Smooth muscle cell (in vitro differentiated cells): ENCODE results near the gene MIPEP. TPM values are rescaled to one million over a fixed set of nuclear protein-coding genes. Genes with fewer than 3 reads are reported as not detected.

ENCODE experiments used
- DNase-seq: peaks from one replicate; lab custom pipeline; 2025; ENCODE audit not compliant: unreplicated experiment; lab: John Stamatoyannopoulos, UW
- H2AFZ ChIP-seq: fragments of 200-600 bp; sonication (generic); 2 replicates; pipeline ENCODE4 v1.6.0; 2016; ENCODE audit warnings: antibody characterized with exemption, low read depth, mild to moderate bottlenecking
- H3F3A ChIP-seq: fragments of 200-600 bp; sonication (generic); 2 replicates; pipeline ENCODE4 v1.6.0; 2017; ENCODE audit warnings: antibody characterized with exemption, low read depth
- H3K27ac ChIP-seq: fragments of 200-600 bp; sonication (generic); 2 replicates; pipeline ENCODE4 v1.5.1; 2016; ENCODE audit warnings: low read depth, mild to moderate bottlenecking
- H3K27me3 ChIP-seq: fragments of 200-600 bp; sonication (generic); 2 replicates; pipeline ENCODE4 v1.6.1; 2016; ENCODE audit warnings: low read depth, mild to moderate bottlenecking
- H3K36me3 ChIP-seq: fragments of 200-600 bp; sonication (generic); 2 replicates; pipeline ENCODE4 v1.5.1; 2016; ENCODE audit warnings: low read depth
- H3K4me1 ChIP-seq: fragments of 200-600 bp; sonication (generic); 2 replicates; pipeline ENCODE4 v1.5.1; 2016; ENCODE audit warnings: low read depth
- H3K4me2 ChIP-seq: fragments of 200-600 bp; sonication (generic); 2 replicates; pipeline ENCODE4 v1.6.0; 2016; ENCODE audit warnings: mild to moderate bottlenecking
- H3K4me3 ChIP-seq: fragments of 200-600 bp; sonication (generic); 2 replicates; pipeline ENCODE4 v1.5.1; 2016; ENCODE audit warnings: mild to moderate bottlenecking
- H3K79me2 ChIP-seq: fragments of 200-600 bp; sonication (generic); 2 replicates; pipeline ENCODE4 v1.6.0; 2016; ENCODE audit warnings: low read depth, mild to moderate bottlenecking
- H3K9ac ChIP-seq: fragments of 200-600 bp; sonication (generic); 2 replicates; pipeline ENCODE4 v1.6.0; 2016; ENCODE audit warnings: low read depth
- H3K9me3 ChIP-seq: fragments of 200-600 bp; sonication (generic); replicated peaks from 2 replicates; pipeline ENCODE4 v1.5.1; 2016; ENCODE audit warnings: low read depth
- H4K20me1 ChIP-seq: fragments of 200-600 bp; sonication (generic); 2 replicates; pipeline ENCODE4 v1.6.0; 2016; ENCODE audit warnings: low read depth
- CTCF ChIP-seq: fragments of 200-600 bp; sonication (generic); IDR thresholded peaks from 2 replicates; pipeline ENCODE4 v1.5.1; 2017; ENCODE audit warnings: borderline replicate concordance, mild to moderate bottlenecking, antibody characterized with exemption; ENCODE audit not compliant: insufficient read depth, poor library complexity, severe bottlenecking
- WGBS: methylation state at CpG from one replicate; pipeline ENCODE4 v1.1.7; 2016; ENCODE audit warnings: low lambda C conversion rate; 5-methylcytosine and 5-hydroxymethylcytosine counted together
- polyA plus RNA-seq: library from polyadenylated mRNA; unstranded; fragments of >200 nt; fragmentation: Nextera tagmentation; extraction: Ambion mirVana; gene quantifications from 2 replicates; pipeline ENCODE4 v1.2.1, GENCODE V29; 2016
- total RNA-seq: library from RNA; depleted of rRNA; stranded (reverse); fragments of >200 nt; gene quantifications from 2 replicates; pipeline ENCODE4 v1.2.3, GENCODE V29; 2014

The MIPEP gene
- total and polyA plus RNA-seq, 2 experiments from 2014 or later, result 15.7 to 18.9 TPM

GRCh38 chr13:23789576-23790346 lies 99.4 kb downstream of the MIPEP start:
- no peak for DNase-seq
- H3K4me1 ChIP-seq, result peaks cover 4% of the 10 kb centered on the region
- H3K79me2 ChIP-seq, result no peaks in the 10 kb centered on the region
- no peak for TF ChIP-seq CTCF
- 92% methylated on average over 10 of the region's 10 CpGs for WGBS
- no peaks in the 10 kb centered on the region for H3K27me3 ChIP-seq
- H3K4me3 ChIP-seq, result no peak overlapping the region
- no peak overlapping the region for H3K27ac ChIP-seq
- no peaks in the 10 kb centered on the region for H3K9me3 ChIP-seq
- H3K9ac ChIP-seq, result no peak overlapping the region
- H3K4me2 ChIP-seq, result no peak overlapping the region
- no peaks in the 10 kb centered on the region for H3F3A ChIP-seq
- H2AFZ ChIP-seq, result no peak overlapping the region
- no peaks in the 10 kb centered on the region for H3K36me3 ChIP-seq
- H4K20me1 ChIP-seq, result no peaks in the 10 kb centered on the region

GRCh38 chr13:23788459-23788858 lies 100.7 kb downstream of the MIPEP start:
- no peaks in the 10 kb centered on the region for H4K20me1 ChIP-seq
- no peak for DNase-seq
- TF ChIP-seq CTCF, result no peak
- no peak overlapping the region for H3K9ac ChIP-seq
- H3K4me3 ChIP-seq, result no peak overlapping the region
- no peaks in the 10 kb centered on the region for H3K9me3 ChIP-seq
- no peak overlapping the region for H3K4me2 ChIP-seq
- H3K79me2 ChIP-seq, result no peaks in the 10 kb centered on the region
- H3K36me3 ChIP-seq, result no peaks in the 10 kb centered on the region
- H3K4me1 ChIP-seq, result no peaks in the 10 kb centered on the region
- H3K27me3 ChIP-seq, result no peaks in the 10 kb centered on the region
- H2AFZ ChIP-seq, result no peak overlapping the region
- H3K27ac ChIP-seq, result no peak overlapping the region
- 99% methylated on average over 2 of the region's 2 CpGs for WGBS
- no peaks in the 10 kb centered on the region for H3F3A ChIP-seq

- Histone ChIP-seq H3K27ac (no peak overlapping the region), H4K20me1 (no peaks in the 10 kb centered on the region), H3K36me3 (no peaks in the 10 kb centered on the region), H3K4me2 (no peak overlapping the region), H2AFZ (no peak overlapping the region), H3K9me3 (no peaks in the 10 kb centered on the region), H3K4me1 (no peaks in the 10 kb centered on the region), H3K9ac (no peak overlapping the region), H3F3A (no peaks in the 10 kb centered on the region), H3K4me3 (no peak overlapping the region), H3K27me3 (no peaks in the 10 kb centered on the region), H3K79me2 (no peaks in the 10 kb centered on the region)
- no peak for DNase-seq
- WGBS, result 79% methylated on average over 4 of the region's 4 CpGs
- TF ChIP-seq CTCF, result no peak
These were observed 101.7 kb downstream of the MIPEP start for GRCh38 chr13:23787464-23787863.

- Histone ChIP-seq H3K4me1 (no peaks in the 10 kb centered on the region), H2AFZ (no peak overlapping the region), H3F3A (no peaks in the 10 kb centered on the region), H3K9me3 (no peaks in the 10 kb centered on the region), H3K4me3 (no peak overlapping the region), H3K79me2 (no peaks in the 10 kb centered on the region), H3K36me3 (no peaks in the 10 kb centered on the region), H4K20me1 (no peaks in the 10 kb centered on the region), H3K4me2 (no peak overlapping the region), H3K27ac (no peak overlapping the region), H3K27me3 (no peaks in the 10 kb centered on the region), H3K9ac (no peak overlapping the region)
- 95% methylated on average over 3 of the region's 3 CpGs for WGBS
- DNase-seq, result no peak
- TF ChIP-seq CTCF, result no peak
These were observed 102.6 kb downstream of the MIPEP start for GRCh38 chr13:23786607-23787006.
